ENCODE measurements around the gene TOX4. TPM values are rescaled to one million over a fixed set of nuclear protein-coding genes. Genes with fewer than 3 reads are reported as not detected.

The TOX4 gene
- total RNA-seq, 2 donors from 2014 or later = 60.0 to 61.5 TPM

GRCh38 chr14:21503376-21503775, 26.4 kb downstream of the TOX4 start:
- no peak overlapping the region for H3K4me3 ChIP-seq (ENCODE audit: low read length)
- peaks cover 18% of the 10 kb centered on the region for H3K4me1 Mint-ChIP-seq
- no peak overlapping the region for H3K4me3 Mint-ChIP-seq
- no peak overlapping the region for H3K9ac ChIP-seq (ENCODE audit: extremely low read depth, low read length, poor library complexity, severe bottlenecking)
- peaks cover 85% of the 10 kb centered on the region for H3K36me3 ChIP-seq (ENCODE audit: control insufficient read depth, insufficient read depth, low read length)
- TF ChIP-seq CTCF (conservative IDR thresholded peaks at IDR 0.05) = no peak
- peaks cover 9% of the 10 kb centered on the region for H3K4me1 ChIP-seq (ENCODE audit: control insufficient read depth, insufficient read depth, low read length)
- 91 to 96% methylated on average over 3 of the region's 4 CpGs for WGBS, 2 experiments (ENCODE audit: insufficient coverage in 1 of 2, insufficient read length in 1 of 2)
- DNase-seq = no peak
- no peaks in the 10 kb centered on the region for H3K9me3 Mint-ChIP-seq
- peaks cover 5% of the 10 kb centered on the region for H3K9me3 ChIP-seq (ENCODE audit: control insufficient read depth, low read length)
- no peaks in the 10 kb centered on the region for H3K27me3 Mint-ChIP-seq (ENCODE audit: insufficient read depth)
- H3K27ac Mint-ChIP-seq = no peak overlapping the region
- H3K36me3 Mint-ChIP-seq (ENCODE audit: low read depth) = peaks cover 67% of the 10 kb centered on the region
- H3K27ac ChIP-seq (ENCODE audit: low read depth, low read length) = no peak overlapping the region
- no peaks in the 10 kb centered on the region for H3K27me3 ChIP-seq (ENCODE audit: control insufficient read depth, insufficient read depth, low read length, poor library complexity, severe bottlenecking)

- peaks cover 77% of the 10 kb centered on the region for H3K36me3 ChIP-seq (ENCODE audit: control insufficient read depth, insufficient read depth, low read length)
- H3K27me3 ChIP-seq (ENCODE audit: control insufficient read depth, insufficient read depth, low read length, poor library complexity, severe bottlenecking) = no peaks in the 10 kb centered on the region
- H3K27ac ChIP-seq (ENCODE audit: low read depth, low read length) = no peak overlapping the region
- Mint-ChIP-seq H3K27me3 (ENCODE audit: insufficient read depth) (no peaks in the 10 kb centered on the region), H3K9me3 (no peaks in the 10 kb centered on the region), H3K4me1 (peaks cover 10% of the 10 kb centered on the region), H3K4me3 (no peak overlapping the region), H3K36me3 (ENCODE audit: low read depth) (peaks cover 64% of the 10 kb centered on the region), H3K27ac (no peak overlapping the region)
- peaks cover 5% of the 10 kb centered on the region for H3K9me3 ChIP-seq (ENCODE audit: control insufficient read depth, low read length)
- no peak overlapping the region for H3K9ac ChIP-seq (ENCODE audit: extremely low read depth, low read length, poor library complexity, severe bottlenecking)
- no peak for DNase-seq
- TF ChIP-seq CTCF (conservative IDR thresholded peaks at IDR 0.05) = no peak
- no peaks in the 10 kb centered on the region for H3K4me1 ChIP-seq (ENCODE audit: control insufficient read depth, insufficient read depth, low read length)
- no peak overlapping the region for H3K4me3 ChIP-seq (ENCODE audit: low read length)
Measured at GRCh38 chr14:21505012-21505553, 28.1 kb downstream of the TOX4 start.

GRCh38 chr14:21506557-21506956, 29.6 kb downstream of the TOX4 start:
- H3K9me3 ChIP-seq (ENCODE audit: control insufficient read depth, low read length) = peaks cover 5% of the 10 kb centered on the region
- no peaks in the 10 kb centered on the region for H3K27me3 ChIP-seq (ENCODE audit: control insufficient read depth, insufficient read depth, low read length, poor library complexity, severe bottlenecking)
- DNase-seq = no peak
- 100% methylated on average over 1 of the region's 2 CpGs; no CpG with 5 or more reads in 1 of the 2 experiments for WGBS, 2 experiments (ENCODE audit: insufficient coverage in 1 of 2, insufficient read length in 1 of 2)
- H3K36me3 ChIP-seq (ENCODE audit: control insufficient read depth, insufficient read depth, low read length) = peaks cover 63% of the 10 kb centered on the region
- H3K27ac ChIP-seq (ENCODE audit: low read depth, low read length) = no peak overlapping the region
- no peak overlapping the region for H3K9ac ChIP-seq (ENCODE audit: extremely low read depth, low read length, poor library complexity, severe bottlenecking)
- peaks cover 53% of the 10 kb centered on the region for H3K36me3 Mint-ChIP-seq (ENCODE audit: low read depth)
- no peak for TF ChIP-seq CTCF (conservative IDR thresholded peaks at IDR 0.05)
- no peak overlapping the region for H3K4me3 Mint-ChIP-seq
- H3K27me3 Mint-ChIP-seq (ENCODE audit: insufficient read depth) = no peaks in the 10 kb centered on the region
- H3K4me1 Mint-ChIP-seq = peaks cover 14% of the 10 kb centered on the region
- no peak overlapping the region for H3K4me3 ChIP-seq (ENCODE audit: low read length)
- no peak overlapping the region for H3K27ac Mint-ChIP-seq
- peaks cover 3% of the 10 kb centered on the region for H3K9me3 Mint-ChIP-seq
- no peaks in the 10 kb centered on the region for H3K4me1 ChIP-seq (ENCODE audit: control insufficient read depth, insufficient read depth, low read length)

Data from endodermal cell (in vitro differentiated cells).